GM20000 (cell line): ENCODE data around the gene FECH.

ENCODE experiments used
- DNase-seq: peaks from one replicate; pipeline ENCODE4 v3.0.0; 2012; ENCODE audit warnings: low spot score
- TF ChIP-seq, protein P1 (sequence below): IDR thresholded peaks from 2 replicates; pipeline ENCODE4 v1.5.1; 2012; ENCODE audit warnings: mild to moderate bottlenecking, control low read depth; ENCODE audit errors: extremely low read depth, missing control alignments

Gene FECH, protein sequence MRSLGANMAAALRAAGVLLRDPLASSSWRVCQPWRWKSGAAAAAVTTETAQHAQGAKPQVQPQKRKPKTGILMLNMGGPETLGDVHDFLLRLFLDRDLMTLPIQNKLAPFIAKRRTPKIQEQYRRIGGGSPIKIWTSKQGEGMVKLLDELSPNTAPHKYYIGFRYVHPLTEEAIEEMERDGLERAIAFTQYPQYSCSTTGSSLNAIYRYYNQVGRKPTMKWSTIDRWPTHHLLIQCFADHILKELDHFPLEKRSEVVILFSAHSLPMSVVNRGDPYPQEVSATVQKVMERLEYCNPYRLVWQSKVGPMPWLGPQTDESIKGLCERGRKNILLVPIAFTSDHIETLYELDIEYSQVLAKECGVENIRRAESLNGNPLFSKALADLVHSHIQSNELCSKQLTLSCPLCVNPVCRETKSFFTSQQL

DNA sequence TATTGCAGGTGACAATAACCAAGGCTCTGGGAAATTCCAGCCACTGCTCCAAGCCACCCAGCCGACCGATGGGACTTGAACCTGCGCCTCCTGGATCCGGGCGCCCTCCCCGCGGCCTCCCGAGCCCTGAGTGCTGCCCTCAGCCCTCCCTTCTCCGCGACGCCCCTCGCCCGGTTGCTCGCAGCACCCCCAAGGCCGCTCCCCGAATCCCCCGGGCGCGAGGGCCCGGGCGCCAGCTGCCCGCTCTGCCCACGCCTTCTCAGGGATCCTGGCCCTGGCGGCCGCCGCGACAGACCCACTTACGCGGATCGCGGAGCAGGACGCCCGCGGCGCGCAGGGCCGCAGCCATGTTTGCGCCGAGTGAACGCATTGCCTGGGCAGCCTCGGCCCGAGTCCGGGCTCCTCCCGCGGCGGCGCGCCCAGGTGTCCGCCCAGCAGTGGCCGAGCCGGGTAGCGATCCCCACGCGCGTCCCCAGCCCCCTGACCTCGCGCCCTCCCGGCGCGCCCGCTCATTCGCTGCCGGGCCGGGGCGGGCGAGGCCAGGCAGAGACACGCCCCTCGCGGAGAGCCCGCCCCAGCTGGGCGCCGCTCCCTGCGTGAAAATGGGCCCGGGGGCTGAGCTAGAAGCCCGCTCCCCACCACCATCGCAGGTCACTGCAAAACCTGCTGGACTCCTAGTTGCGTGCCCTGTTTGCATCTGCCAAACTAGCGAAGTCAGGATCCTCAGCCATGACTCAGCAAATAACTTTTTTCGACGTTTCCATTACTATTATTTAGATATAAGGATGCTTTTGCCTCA, at the start of gene FECH:
Gene FECH (minus strand): TSS at position 452 of the 799 bp plus-strand sequence. CDS start 82 bp downstream, at position 370.
- DNase-seq = peak; percentile 91
- TF ChIP-seq, protein P1, sequence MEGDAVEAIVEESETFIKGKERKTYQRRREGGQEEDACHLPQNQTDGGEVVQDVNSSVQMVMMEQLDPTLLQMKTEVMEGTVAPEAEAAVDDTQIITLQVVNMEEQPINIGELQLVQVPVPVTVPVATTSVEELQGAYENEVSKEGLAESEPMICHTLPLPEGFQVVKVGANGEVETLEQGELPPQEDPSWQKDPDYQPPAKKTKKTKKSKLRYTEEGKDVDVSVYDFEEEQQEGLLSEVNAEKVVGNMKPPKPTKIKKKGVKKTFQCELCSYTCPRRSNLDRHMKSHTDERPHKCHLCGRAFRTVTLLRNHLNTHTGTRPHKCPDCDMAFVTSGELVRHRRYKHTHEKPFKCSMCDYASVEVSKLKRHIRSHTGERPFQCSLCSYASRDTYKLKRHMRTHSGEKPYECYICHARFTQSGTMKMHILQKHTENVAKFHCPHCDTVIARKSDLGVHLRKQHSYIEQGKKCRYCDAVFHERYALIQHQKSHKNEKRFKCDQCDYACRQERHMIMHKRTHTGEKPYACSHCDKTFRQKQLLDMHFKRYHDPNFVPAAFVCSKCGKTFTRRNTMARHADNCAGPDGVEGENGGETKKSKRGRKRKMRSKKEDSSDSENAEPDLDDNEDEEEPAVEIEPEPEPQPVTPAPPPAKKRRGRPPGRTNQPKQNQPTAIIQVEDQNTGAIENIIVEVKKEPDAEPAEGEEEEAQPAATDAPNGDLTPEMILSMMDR = no peak

GRCh38 chr18:57635003-57635822, 48.7 kb upstream of the FECH start:
- DNase-seq = no peak
- TF ChIP-seq, protein P1 = no peak

GRCh38 chr18:57631697-57632096, 45.2 kb upstream of the FECH start:
- DNase-seq = no peak
- TF ChIP-seq, protein P1 = no peak

DNA sequence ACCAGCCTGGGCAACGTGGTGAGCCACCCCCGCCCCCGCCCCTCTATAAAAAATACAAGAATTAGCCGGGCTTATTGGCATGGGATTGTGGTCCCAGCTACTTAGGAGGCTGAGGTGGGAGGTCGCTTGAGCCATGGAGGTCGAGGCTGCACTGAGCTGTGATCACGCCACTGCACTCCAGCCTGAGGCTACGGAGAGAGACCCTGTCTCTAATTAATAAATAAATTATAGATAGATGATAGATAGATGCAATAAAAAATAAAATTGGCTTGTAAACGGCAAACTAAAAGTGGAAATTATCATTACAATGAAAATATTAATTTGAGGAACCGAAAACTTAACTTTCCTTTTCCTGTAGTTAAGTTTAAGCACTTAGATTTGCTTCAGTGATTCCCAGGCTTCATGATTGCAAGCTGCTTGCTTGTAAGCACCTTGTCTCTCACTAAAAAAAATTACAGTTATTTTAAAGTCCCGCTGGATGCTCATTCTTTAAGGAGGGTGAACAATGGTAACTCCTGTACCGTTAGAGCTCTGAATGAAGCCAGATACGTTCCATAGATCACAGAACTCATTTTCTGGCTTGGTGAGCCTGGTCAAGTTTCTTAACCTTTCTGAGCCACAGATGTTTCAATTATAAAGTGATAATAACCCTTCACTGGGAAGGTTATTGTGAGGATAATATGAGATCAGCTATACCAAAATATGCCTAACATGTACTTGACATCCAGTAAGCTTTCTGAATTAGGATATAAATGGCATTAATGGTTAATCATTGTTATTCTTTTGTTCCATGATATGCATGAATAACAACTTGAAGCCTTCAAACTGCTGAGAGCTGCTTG, 44.5 kb upstream of the FECH start:
- TF ChIP-seq, protein P1 = no peak
- DNase-seq = peak; percentile 71

DNA sequence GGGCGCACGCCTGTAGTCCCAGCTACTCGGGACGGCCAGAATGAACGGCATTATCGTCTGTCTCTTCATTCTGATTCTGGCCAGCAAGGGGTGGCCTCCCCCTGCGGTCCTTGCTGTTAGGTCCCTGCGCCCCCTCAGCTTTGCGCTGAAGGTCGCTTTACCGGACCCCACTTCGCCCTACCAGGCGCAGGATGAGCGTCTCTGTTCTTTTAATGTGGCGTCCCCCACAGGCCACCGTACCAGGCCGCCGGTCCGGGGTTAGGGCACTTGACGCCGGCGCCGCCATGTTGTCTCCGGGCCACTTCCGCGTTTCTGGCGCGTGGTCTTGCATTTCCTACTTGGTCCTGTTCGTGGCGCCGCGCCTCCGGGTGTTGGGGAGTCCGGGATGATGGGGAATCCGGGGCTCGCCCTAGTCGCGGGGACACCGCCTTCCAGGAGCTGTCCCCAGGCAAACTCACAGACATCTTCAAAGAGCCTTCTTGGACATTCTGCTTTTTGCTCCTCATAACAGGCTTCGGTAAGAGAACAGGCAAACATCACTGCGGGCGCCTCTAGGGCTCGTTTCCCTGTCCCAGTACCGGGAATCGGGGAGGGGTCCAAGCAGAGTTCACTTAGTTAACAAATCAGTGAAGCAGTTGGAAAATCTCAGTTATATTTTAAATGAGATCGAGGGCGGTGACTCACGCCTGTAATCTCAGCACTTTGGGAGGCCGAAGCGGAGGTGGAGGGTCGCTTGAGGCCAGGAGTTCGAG, 43.7 kb upstream of the FECH start:
- peak; percentile 93 for DNase-seq
- TF ChIP-seq, protein P1 = peak; percentile 81

DNA sequence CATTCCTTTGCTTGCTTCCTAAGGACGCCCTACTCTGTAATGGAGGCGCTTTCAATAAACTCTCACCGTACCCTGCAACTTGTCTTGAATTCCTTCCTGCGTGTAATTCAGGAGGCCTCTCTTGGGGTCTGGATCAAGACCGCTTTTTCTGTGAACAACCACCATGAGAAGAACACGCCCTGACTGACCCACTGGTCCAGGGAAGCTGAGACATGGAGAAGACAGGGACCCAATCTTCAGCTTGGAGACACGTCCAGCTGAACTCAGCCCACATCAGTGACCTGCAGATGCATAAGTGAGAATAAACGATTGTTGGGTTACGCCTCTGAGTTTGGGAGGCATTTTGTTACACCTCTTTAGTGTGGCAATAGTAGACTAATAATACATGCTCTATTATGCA, 42.9 kb upstream of the FECH start:
- TF ChIP-seq, protein P1 = no peak
- DNase-seq = no peak
